ENCODE measurements around the gene ADAMTS6.

Gene ADAMTS6

GRCh38 chr5:65276178-65276890, 205.4 kb downstream of the ADAMTS6 start:
- DNase-seq (ENCODE audit: low spot score): no peak

GRCh38 chr5:65271906-65272305, 209.8 kb downstream of the ADAMTS6 start:
- no peak for DNase-seq (ENCODE audit: low spot score)

GRCh38 chr5:65268525-65268924, 213.2 kb downstream of the ADAMTS6 start:
- DNase-seq (ENCODE audit: low spot score): peak; percentile 83

- DNase-seq (ENCODE audit: low spot score): no peak
Measured at GRCh38 chr5:65264420-65264819, 217.3 kb downstream of the ADAMTS6 start.

GRCh38 chr5:65263321-65263720, 218.4 kb downstream of the ADAMTS6 start:
- no peak for DNase-seq (ENCODE audit: low spot score)

GRCh38 chr5:65262649-65263059, 219.1 kb downstream of the ADAMTS6 start:
- DNase-seq (ENCODE audit: low spot score): no peak

GRCh38 chr5:65262096-65262495, 219.6 kb downstream of the ADAMTS6 start:
- no peak for DNase-seq (ENCODE audit: low spot score)

- DNase-seq (ENCODE audit: low spot score): no peak
Measured at GRCh38 chr5:65261499-65261898, 220.2 kb downstream of the ADAMTS6 start.

GRCh38 chr5:65255294-65255693, 226.4 kb downstream of the ADAMTS6 start:
- DNase-seq (ENCODE audit: low spot score): no peak

GRCh38 chr5:65252977-65253376, 228.7 kb downstream of the ADAMTS6 start:
- DNase-seq (ENCODE audit: low spot score): no peak

GRCh38 chr5:65248896-65249295, 232.8 kb downstream of the ADAMTS6 start:
- DNase-seq (ENCODE audit: low spot score): no peak

GRCh38 chr5:65247594-65247993, 234.1 kb downstream of the ADAMTS6 start:
- DNase-seq (ENCODE audit: low spot score): no peak

GRCh38 chr5:65246741-65247140, 235.0 kb downstream of the ADAMTS6 start:
- no peak for DNase-seq (ENCODE audit: low spot score)

- DNase-seq (ENCODE audit: low spot score): no peak
Measured at GRCh38 chr5:65244031-65244430, 237.7 kb downstream of the ADAMTS6 start.

GRCh38 chr5:65243161-65243560, 238.6 kb downstream of the ADAMTS6 start:
- no peak for DNase-seq (ENCODE audit: low spot score)

- DNase-seq (ENCODE audit: low spot score): no peak
Measured at GRCh38 chr5:65229841-65230240, 251.9 kb downstream of the ADAMTS6 start.

- no peak for DNase-seq (ENCODE audit: low spot score)
Measured at GRCh38 chr5:65213921-65214525, 267.7 kb downstream of the ADAMTS6 start.

GRCh38 chr5:65209341-65209740, 272.4 kb downstream of the ADAMTS6 start:
- no peak for DNase-seq (ENCODE audit: low spot score)

- no peak for DNase-seq (ENCODE audit: low spot score)
Measured at GRCh38 chr5:65204966-65205365, 276.8 kb downstream of the ADAMTS6 start.

- no peak for DNase-seq (ENCODE audit: low spot score)
Measured at GRCh38 chr5:65203746-65204145, 278.0 kb downstream of the ADAMTS6 start.

- no peak for DNase-seq (ENCODE audit: low spot score)
Measured at GRCh38 chr5:65199993-65200675, 281.6 kb downstream of the ADAMTS6 start.

- DNase-seq (ENCODE audit: low spot score): no peak
Measured at GRCh38 chr5:65198456-65199120, 283.1 kb downstream of the ADAMTS6 start.

Data from left forelimb (tissue), 1 donor.